ENCODE results near the gene COL27A1.

DNA sequence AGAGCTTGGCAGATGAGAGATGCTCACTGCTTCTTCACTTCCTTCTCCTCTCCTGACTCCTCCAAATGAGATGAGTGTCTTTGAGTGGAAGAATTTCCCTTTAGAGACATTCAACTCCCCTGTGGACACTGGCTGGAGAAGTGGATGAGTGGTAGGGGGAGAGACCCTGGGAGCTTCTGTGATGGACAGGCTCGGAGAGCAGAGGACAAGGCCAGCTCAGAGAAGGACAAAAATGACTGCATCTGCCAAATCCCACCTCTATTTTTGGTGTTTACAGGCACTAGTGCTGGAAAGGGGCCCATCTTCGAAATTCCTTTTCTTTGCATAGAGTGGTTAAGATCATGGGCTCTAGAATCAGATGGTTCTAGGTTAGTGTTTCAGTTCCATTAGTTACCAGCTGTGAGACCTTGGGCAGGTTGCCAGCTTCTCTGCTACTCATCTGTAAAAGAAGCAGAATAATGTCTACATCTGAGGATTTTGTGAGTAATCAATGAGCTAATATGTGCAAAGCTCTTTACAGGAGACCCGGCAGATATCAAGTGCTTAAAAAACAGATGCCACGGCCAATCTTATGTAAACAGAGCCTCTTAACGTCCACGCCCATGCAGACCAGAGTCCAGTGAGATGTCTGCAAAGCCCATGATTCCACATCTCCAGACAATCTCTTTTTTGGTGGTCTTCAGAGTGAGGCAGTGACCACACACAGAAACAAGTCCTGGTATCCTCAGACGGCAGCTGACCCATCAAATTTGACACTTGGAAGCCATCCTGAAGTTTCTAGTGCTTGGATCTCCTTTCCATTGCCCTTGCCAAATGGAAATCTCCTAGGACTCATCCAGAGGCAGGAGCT is 13.6 kb upstream of the COL27A1 start:
- TF ChIP-seq, protein P1, sequence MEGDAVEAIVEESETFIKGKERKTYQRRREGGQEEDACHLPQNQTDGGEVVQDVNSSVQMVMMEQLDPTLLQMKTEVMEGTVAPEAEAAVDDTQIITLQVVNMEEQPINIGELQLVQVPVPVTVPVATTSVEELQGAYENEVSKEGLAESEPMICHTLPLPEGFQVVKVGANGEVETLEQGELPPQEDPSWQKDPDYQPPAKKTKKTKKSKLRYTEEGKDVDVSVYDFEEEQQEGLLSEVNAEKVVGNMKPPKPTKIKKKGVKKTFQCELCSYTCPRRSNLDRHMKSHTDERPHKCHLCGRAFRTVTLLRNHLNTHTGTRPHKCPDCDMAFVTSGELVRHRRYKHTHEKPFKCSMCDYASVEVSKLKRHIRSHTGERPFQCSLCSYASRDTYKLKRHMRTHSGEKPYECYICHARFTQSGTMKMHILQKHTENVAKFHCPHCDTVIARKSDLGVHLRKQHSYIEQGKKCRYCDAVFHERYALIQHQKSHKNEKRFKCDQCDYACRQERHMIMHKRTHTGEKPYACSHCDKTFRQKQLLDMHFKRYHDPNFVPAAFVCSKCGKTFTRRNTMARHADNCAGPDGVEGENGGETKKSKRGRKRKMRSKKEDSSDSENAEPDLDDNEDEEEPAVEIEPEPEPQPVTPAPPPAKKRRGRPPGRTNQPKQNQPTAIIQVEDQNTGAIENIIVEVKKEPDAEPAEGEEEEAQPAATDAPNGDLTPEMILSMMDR (conservative IDR thresholded peaks at IDR 0.05): no peak
- no peak for TF ChIP-seq ZFX (IDR thresholded peaks at IDR 0.05)

All from C4-2B (cell line).